KMS-11 (cell line): Measurements from ENCODE around the gene PRPF18.

Source experiments
- H2AFZ ChIP-seq: fragments of 200-600 bp; sonication (generic); 2 replicates; pipeline ENCODE4 v1.6.1; 2016; ENCODE audit warnings: antibody characterized with exemption, mixed run types, low read depth
- H3K27ac ChIP-seq: fragments of 200-600 bp; sonication (generic); 2 replicates; pipeline ENCODE4 v1.6.1; 2016; ENCODE audit warnings: mild to moderate bottlenecking, mixed run types
- H3K27me3 ChIP-seq: fragments of 200-600 bp; sonication (generic); 2 replicates; pipeline ENCODE4 v1.6.1; 2017; ENCODE audit warnings: mild to moderate bottlenecking, low read depth, mixed run types, moderate library complexity; ENCODE audit not compliant: insufficient read depth
- H3K36me3 ChIP-seq: fragments of 200-600 bp; sonication (generic); 2 replicates; pipeline ENCODE4 v1.6.1; 2017; ENCODE audit warnings: mild to moderate bottlenecking, mixed run types; ENCODE audit not compliant: insufficient read depth
- H3K4me1 ChIP-seq: fragments of 200-600 bp; sonication (generic); 2 replicates; pipeline ENCODE4 v1.6.1; 2016; ENCODE audit warnings: mild to moderate bottlenecking, low read depth, mixed run types; ENCODE audit not compliant: poor library complexity, severe bottlenecking
- H3K4me2 ChIP-seq: fragments of 200-600 bp; sonication (generic); 2 replicates; pipeline ENCODE4 v1.7.0; 2016; ENCODE audit warnings: mild to moderate bottlenecking, mixed run types
- H3K4me3 ChIP-seq: fragments of 200-600 bp; sonication (generic); IDR thresholded peaks from 2 replicates; pipeline ENCODE4 v1.6.1; 2017; ENCODE audit warnings: low read depth, low read length, mixed read lengths; ENCODE audit not compliant: insufficient read depth
- H3K79me2 ChIP-seq: fragments of 200-600 bp; sonication (generic); 2 replicates; pipeline ENCODE4 v1.6.1; 2016; ENCODE audit warnings: low read depth, mixed run types; ENCODE audit not compliant: insufficient read depth
- H3K9ac ChIP-seq: fragments of 200-600 bp; sonication (generic); 2 replicates; pipeline ENCODE4 v1.6.1; 2016; ENCODE audit warnings: mild to moderate bottlenecking, mixed run types
- H4K20me1 ChIP-seq: fragments of 200-600 bp; sonication (generic); 2 replicates; pipeline ENCODE4 v1.6.1; 2016; ENCODE audit warnings: mild to moderate bottlenecking, mixed run types; ENCODE audit not compliant: insufficient read depth
- CTCF ChIP-seq: fragments of 200-600 bp; sonication (generic); conservative IDR thresholded peaks from 2 replicates; pipeline ENCODE4 v1.6.1; 2017; ENCODE audit warnings: low read depth, mild to moderate bottlenecking, antibody characterized with exemption, low read length, moderate library complexity, mixed read lengths

The PRPF18 gene

GRCh38 chr10:13564576-13564975 is 22.2 kb upstream of the PRPF18 start:
- H3K4me1 ChIP-seq: no peaks in the 10 kb centered on the region
- H3K27me3 ChIP-seq: no peaks in the 10 kb centered on the region
- no peak for TF ChIP-seq CTCF
- no peak overlapping the region for H3K9ac ChIP-seq
- H3K79me2 ChIP-seq: no peaks in the 10 kb centered on the region
- H4K20me1 ChIP-seq: no peaks in the 10 kb centered on the region
- H3K4me3 ChIP-seq: no peak overlapping the region
- no peak overlapping the region for H2AFZ ChIP-seq
- H3K36me3 ChIP-seq: no peaks in the 10 kb centered on the region
- no peak overlapping the region for H3K27ac ChIP-seq
- H3K4me2 ChIP-seq: no peak overlapping the region

GRCh38 chr10:13567030-13567429 is 19.7 kb upstream of the PRPF18 start:
- Histone ChIP-seq H3K27ac (no peak overlapping the region), H2AFZ (no peak overlapping the region), H3K4me1 (no peaks in the 10 kb centered on the region), H4K20me1 (no peaks in the 10 kb centered on the region), H3K36me3 (no peaks in the 10 kb centered on the region), H3K4me3 (no peak overlapping the region), H3K9ac (no peak overlapping the region), H3K27me3 (no peaks in the 10 kb centered on the region), H3K79me2 (no peaks in the 10 kb centered on the region), H3K4me2 (no peak overlapping the region)
- no peak for TF ChIP-seq CTCF

- Histone ChIP-seq H3K4me3 (no peak overlapping the region), H3K4me2 (no peak overlapping the region), H3K9ac (no peak overlapping the region), H4K20me1 (no peaks in the 10 kb centered on the region), H3K27ac (no peak overlapping the region), H3K27me3 (no peaks in the 10 kb centered on the region), H2AFZ (no peak overlapping the region), H3K79me2 (no peaks in the 10 kb centered on the region), H3K4me1 (no peaks in the 10 kb centered on the region), H3K36me3 (no peaks in the 10 kb centered on the region)
- no peak for TF ChIP-seq CTCF
These were observed 15.2 kb upstream of the PRPF18 start for GRCh38 chr10:13571541-13571940.

- Histone ChIP-seq H3K4me3 (no peak overlapping the region), H3K4me2 (no peak overlapping the region), H3K79me2 (no peaks in the 10 kb centered on the region), H4K20me1 (no peaks in the 10 kb centered on the region), H2AFZ (no peak overlapping the region), H3K9ac (no peak overlapping the region), H3K27ac (no peak overlapping the region), H3K4me1 (no peaks in the 10 kb centered on the region), H3K36me3 (no peaks in the 10 kb centered on the region), H3K27me3 (no peaks in the 10 kb centered on the region)
- no peak for TF ChIP-seq CTCF
These were observed 12.8 kb upstream of the PRPF18 start for GRCh38 chr10:13573960-13574359.
